Epidermal melanocyte (primary cell): Measurements from ENCODE around the gene PCCA.

Experiments
- DNase-seq: peaks from one replicate; pipeline ENCODE4 v3.0.0; 2011; ENCODE audit warnings: low spot score; ENCODE audit not compliant: insufficient read length

Gene PCCA

DNA sequence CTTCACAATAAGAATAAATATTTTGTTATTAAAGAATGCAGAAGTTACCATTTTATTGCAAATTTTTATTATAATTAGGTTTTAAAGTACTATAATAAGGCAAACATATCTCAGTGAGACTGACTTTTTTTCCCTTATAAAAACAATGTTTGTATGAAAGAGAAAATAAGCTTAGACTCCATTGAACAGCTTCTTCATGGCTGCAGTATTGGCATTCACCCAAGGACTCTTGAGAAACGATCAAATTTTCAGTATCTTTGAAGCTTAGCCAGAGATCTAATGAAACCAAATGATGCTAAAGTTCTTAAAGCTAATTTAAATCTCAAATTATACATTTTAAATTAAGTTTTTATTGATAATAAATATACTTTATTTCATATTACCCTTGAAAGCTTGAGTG, 371.4 kb downstream of the PCCA start:
- DNase-seq, result no peak

DNA sequence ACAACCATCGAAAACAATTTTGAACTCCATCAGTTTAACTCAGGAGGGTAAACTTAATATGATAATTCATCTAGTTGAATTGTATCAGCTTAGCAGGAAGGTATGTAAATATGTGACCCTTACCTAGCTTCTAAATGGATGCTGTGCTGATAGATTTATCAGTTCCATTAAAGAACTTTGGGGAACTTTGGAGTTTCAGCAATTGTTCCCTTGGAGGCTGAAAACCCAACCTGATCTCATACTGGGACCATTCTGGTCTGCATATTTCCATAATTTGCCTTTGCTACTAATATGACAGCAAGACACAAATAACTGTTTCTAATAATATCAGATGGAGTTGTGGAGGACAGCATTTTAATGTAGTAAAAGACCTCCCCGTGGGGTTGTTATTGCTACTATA, 371.9 kb downstream of the PCCA start:
- no peak for DNase-seq

DNA sequence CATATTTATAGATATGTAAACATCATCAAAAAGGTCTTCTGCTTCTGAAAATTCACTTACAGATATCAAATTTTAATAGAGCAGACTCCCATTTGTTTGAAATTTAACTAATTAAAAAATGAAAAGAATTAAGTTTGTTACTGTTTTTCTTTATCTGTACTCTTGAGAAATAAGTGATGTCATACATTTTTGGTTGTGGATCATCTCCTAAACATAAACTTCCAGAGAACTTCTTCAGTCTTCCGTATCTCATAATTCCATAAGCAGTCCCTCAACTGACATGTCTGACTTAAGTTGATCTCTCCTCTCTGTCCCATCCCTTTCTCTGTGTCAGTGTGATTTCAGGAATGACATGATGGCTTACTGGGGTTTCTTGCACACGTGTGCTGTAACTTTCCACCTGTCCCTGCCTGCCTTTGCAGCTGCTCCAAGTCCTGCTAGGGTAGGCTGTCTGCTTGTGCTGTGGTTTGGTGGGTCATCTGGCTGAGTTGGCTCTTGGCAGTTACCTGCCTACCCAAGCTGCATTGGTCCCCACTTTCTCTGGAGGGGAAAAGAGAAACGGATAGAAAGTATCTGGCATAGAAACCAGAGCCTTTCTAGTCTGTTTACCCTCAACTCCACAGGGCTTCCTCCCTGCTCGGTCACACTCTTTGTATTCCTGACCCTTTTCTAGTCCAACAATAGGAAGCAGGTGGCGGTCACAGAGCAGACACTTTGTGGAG, 372.6 kb downstream of the PCCA start:
- no peak for DNase-seq

DNA sequence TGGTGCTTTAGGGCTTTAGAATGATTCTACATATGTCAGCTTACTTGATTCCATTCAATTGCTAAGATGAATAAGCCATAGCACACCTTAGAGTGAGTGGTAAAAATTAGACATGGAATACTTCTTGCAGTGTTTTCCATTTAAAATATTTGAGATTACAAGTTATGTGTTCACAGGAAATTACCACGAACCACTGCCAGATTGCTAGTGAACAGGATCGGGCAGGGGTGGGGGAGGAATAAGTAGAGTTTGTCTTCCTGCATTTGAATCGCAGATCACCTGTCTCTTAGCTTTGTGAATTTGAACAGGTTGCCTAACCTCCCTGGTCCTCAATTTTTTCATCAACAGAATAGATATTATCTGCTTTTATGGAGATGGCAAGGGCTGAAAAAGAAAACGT, 375.1 kb downstream of the PCCA start:
- DNase-seq, result no peak

DNA sequence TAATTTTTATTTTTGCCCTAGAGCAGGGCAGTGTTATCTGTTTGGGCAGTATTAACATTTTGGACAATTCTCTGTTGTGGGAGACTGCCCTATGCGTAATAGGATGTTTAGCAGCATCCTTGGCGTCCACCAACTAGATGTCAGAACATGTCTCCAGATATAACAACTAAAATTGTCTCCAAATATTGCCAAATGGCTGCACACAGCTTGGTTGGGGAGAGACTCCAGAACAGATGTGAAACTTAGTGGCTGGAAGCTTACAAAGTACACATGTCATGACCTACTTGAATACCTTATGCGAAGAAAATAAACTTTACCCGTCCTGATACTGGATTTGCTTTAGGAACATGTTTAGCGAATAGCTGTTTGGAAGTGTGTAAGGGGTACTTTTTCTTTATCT, 376.7 kb downstream of the PCCA start:
- no peak for DNase-seq

DNA sequence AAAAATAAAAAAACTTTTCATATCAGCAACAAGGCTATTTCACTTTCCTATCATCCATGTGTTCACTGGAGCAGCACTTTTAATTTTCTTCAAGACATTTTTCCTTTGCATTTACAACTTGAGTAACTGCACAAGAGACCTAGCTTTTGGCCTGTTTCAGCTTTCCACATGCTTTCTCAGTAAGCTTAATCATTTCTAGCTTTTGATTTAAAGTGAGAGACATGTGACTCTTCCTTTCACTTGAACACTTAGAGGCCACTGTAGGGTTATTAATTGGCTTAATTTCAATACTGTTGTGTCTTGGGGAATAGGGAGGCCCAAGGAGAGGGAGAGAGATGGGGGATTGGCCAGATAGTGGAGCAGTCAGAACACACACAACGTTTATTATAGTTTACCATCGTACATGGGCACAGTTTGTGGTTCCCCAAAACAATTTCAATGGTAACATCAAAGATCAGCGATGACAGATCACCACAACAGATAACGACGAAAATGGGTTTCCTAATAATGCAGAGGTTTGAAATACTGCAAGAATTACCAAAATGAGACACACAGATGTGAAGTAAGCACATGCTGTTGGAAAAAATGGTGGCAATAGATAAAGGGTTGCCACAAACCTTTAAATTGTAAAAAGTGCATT, 382.1 kb downstream of the PCCA start:
- no peak for DNase-seq

DNA sequence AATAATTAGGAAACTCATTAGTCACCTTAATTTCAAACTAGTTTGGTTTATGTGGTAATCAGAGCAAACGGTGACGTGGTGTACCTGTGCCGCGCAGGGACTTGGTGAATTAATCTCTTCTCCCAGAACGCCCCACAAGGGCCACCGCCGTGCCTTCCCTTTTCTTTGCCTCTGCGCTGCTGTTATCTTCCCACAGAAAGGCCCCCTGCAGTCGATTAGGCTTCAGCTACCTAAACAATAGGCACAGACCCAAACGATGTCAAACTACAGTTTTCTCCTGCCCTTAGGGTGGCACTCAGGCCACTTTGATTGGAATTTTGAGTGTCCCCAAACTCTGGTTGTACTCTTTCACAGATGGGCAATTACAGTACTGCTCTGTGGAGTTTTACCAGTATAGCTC, 384.2 kb downstream of the PCCA start:
- no peak for DNase-seq

DNA sequence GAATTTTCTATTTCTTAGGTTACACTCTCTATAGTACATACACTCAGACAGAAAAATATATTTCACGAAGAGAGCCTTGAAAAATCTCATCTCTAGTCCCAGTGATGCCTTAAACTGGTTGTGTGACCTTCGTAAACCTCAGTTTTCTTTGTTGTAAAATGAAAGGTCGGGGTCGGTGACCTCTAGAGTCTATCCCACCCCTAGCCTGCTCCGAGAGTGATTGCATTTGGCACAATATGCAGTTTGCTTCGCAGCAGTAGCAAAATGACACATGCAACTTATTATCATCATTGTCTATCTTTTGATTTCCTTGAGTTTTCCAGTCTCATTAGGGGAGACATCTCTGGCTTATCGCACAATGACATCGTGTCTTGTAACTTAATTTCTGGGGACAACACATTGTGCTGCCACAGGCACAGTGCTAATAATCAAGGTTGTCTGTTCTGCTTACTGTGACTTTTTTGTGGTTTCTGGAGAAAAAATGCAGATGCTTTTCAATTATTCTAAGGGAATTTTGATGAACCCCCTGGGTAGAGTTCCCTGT, 384.7 kb downstream of the PCCA start:
- DNase-seq, result no peak

DNA sequence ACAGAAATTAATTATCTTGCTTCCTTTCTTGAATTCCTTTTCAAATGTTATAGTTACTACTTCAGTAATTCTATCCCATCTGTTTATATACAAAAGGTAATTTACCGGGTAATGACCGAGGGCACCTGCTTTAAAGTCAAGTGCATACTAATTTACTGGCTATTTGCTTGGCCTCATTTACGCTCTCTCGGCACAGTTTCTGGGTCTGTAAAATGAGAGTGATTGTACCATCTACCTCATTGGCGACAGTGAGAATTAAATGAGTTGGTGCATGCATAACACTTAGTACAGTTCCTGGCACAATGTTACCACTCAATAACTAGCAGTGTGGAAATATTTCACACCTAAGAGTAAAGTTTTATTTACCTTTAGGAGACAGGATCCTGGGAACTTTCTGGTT, 388.1 kb downstream of the PCCA start:
- DNase-seq, result no peak

DNA sequence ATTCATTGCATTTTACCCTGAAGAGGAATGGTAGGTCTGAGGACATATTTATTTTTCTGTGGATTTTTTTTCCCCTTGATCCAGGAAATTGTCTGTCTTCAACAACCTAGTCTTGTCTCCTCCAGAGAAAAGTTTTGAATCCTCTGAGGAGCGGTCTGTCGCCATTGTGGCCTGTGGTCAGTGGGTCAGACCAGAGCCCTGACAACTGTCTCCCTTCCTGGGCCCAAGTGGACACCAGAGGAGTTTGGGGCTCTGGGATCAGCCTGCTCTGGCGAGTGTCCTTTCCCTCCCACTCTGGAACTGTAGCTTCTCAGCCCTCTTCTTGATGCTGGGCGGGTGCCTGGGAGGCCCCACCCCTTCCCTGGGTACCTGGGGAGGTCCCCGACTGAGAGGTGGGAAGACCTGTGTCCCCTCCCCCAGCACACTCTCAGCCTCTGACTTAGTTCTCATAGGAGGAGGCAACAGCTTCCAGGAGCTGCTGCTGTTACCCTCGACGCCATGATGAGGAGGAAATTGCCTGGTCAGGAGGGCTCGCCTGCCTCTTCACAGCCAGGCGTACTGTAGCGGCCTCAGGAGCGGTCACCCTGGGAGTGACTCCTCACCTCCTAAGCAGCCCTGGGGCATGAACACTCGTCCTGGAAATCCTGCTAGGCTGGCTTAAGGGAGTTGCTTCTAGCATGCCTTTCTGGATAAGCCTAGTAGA, 389.4 kb downstream of the PCCA start:
- DNase-seq, result no peak

DNA sequence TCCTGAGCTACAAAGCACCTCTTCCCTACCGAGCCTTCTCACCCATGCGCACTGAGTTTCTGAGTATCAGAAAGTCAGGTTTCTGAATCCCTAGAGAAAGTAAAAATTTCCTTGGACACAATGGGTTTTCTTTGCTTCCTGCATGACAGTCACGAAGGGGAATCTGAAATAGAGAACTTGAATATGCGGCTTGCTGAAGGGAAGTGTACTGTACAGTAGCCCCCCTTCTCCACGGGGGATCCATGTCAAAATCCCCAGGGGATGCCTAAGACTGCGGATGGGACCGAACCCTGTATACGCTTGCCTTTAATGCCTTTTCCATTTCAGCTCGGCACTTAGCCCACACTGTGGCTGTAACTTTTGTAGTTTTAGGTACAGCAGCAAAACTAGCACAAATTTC, 391.8 kb downstream of the PCCA start:
- no peak for DNase-seq

DNA sequence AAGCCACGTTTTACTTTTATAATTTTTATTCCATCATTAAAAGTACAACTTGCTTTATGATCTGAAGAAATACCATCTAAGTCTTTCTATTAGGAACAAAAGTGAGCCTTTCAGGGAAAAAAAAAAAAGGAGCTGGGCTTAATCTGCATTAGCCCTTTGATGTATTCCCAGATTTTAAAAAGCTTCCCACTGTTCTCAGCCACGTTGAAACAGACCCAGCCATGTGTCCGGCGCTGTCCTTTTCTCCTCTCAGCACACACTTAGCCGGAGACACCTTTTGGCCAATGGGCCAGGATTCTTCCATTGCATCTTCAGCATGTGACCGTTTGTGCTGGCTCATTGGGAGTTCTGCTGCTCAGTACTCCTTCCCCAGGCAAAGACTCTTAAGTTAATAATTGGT, 394.2 kb downstream of the PCCA start:
- no peak for DNase-seq

DNA sequence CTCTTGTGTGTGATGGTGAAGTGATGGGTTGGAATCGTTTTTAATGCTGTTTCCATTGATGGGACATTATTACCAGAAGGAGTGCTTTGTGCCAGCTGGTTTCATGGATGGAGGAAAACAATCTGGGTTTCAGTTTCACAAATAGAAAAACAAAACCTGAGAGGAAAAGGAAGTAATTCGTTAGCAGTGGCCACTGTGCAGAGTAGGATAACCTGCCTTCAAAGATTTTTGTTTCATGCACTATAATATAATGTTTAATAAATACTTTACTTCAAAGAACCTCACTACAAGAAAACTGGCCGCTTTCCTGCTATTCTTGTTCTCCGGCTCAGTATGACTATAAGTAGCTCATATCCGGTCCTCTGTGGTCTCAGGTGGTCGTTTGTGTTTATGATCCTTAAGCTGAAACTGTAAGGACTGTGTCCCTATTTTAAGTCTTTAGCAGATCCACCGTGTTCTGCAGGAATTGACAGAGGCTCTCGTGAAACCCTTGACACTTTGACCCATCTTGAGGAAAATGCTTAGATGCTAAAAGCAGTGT, 395.0 kb downstream of the PCCA start:
- no peak for DNase-seq

DNA sequence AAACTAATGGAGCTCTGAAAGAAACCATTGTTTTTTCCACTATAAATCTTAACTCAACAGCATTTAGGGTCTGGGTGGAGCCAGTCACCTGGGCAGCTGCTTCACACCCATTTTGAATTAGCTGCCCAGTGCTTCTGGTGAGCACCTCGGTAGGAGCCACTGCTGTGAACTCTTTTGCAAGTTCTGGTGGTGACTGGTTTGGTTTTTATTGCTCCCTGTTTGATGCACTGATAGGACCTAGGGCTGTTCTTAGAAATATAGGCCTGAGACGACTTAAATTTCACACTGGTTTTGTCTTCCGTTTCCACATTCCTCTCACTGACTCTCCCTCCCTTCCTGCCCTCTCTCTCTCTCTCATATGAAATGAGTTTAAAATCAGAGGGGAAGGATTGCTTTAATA, 395.8 kb downstream of the PCCA start:
- no peak for DNase-seq

DNA sequence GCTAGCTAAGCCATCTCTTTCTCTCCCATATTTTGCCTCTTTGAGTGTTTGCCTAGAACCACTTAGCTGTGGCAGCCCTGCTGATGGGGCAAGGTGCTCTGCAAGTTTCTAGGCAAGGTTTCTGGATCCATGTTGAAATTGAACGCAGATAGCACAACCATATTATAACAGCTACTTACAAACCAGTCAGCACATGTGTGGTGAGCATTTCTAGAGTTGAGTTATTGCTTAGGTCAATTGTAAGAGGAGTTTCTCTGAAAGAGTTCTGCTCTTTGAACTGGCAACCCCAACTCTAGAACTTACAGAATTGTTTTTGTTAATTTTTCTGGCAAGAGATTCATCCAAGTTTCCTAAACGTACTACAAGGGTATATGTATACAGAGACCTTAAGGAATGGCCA, 396.4 kb downstream of the PCCA start:
- DNase-seq, result no peak

DNA sequence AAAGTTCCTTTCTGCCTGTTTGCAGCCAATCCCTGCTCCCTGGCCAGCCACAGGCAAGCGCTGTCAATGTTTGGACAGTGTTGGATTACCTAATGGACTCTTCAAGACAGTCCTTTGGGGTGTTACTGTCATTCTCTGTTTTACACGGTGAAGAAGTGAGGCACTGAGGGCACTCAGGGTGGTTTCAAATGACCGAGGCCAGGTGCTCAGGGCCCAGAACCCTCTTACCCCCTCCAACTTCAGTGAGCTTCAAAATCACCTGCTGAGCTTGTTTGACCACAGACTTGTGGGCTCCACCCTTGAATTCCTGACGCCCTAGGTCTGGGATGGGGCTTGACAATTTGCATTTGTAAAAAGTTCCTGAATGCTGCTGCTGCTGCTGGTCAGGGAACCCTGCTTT, 401.8 kb downstream of the PCCA start:
- DNase-seq, result no peak

DNA sequence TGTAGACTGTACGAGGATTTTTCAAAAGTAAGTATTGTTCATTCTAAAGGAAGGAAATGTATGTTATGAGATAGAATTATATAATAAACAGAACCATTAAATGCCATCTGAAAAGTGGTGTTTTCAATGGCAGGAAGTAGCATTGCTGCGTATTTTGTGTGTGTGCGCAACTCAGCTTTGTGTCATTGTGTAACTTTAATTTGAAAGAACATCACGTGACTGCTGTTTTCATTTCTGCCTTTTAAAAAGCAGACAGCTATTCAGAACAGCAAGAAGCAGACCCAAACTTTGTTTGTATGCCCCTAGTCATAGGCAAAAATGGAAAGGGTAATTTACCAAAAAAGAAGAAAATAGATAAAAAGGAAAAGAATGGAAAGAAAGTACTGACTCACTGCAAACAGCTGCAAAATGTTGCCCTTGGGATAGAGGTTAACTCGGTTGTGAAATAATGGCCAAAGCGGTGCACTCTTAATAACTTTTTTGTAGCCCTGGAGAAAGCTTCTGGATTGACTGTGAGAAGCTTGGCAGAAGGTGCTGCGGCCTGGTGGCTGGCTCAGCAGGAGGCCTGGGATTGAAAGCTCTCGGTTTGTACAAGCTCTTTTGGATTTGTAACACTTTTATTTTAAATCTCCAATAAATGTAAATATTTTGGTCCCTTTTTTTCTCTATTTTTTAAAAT, 402.4 kb downstream of the PCCA start:
- no peak for DNase-seq

DNA sequence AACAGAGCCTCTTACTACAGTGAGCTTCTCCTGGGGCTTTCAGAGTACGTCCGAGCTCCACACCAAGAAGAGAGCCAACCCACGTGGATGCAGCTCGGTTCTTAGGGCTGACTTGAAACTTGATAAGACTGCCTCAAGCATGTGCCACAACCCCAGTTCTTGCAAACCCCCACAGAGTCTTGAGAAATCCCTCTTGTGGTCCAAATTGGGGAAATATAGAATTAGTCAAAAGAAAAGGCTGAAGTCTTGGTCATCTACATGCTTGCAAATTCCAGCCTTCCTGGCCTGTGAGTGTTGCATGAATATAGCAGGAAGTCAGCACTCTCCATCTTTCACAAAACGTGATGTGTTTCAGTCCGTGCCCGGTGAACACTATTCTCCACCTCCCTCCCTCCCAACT, 404.5 kb downstream of the PCCA start:
- no peak for DNase-seq

DNA sequence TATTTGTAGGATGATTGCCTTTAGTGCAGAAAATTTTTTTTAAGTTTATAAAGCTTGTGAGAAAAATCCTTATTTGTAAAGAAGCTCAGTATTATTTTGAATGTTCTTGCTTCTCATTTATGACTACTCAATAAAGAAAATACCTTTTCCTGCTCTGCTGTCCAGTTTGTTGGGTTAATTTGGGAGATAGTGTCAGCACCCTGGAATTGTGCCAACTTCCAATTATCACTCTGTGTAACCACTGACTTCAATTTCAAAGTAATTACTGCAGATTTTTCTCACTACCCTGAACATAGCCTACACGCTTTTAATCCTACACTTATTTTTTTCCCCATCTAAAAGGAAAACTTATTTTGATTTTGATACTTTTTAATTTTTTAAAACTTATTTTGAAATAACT, 406.6 kb downstream of the PCCA start:
- no peak for DNase-seq

DNA sequence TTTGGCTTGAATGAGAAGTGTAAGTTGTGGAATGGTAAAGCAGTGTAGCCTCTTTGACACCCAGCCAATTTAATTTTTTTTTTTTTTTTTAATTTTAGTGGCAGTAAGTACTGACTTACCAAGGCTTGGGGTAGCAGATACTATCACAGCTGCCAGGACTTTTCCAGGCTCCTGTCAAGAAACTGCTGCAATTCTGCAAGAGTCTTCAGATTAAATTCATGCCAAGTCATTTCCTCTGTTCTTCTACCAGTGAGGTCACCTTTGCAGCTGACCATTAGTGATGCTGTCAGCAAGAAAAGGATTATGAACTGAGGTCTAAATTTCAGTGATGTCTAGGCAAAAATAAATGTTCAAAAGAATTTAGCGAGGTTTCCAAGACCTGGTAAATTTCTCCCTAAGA, 408.5 kb downstream of the PCCA start:
- no peak for DNase-seq

DNA sequence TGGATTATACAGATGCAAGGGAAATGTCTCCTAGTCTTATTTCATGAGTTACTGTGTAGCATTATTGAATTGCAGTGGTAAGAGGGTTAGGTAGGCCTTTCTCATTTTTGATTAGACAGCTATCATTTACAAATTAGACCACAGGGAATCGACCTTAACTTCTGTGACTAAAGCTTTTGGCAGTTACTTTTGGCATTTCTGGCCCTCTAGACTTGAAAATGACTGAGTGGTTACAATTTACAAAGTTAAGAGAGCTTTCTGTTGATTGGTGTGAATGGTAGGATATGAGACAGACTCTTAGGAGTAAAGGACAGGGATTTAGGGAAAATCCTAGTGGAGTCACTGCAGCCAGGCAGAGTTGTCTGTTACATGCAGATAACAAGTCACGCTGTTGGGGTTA, 413.6 kb downstream of the PCCA start:
- no peak for DNase-seq

DNA sequence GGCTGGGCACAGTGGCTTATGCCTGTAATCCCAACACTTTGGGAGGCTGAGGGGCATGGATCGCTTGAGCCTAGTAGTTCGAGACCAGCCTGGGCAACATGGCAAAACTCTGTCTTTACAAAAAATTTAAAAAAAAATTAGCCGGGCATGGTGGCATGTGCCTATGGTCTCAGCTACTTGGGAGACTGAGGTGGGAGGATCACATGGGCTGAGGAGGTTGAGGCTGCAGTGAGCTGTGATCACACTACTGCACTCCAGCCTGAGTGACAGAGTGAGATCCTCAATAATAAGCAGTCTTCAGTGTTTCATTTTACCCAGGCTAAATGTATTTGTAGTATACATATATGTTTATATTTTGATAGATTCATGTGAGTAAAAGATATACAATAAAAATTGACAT, 414.7 kb downstream of the PCCA start:
- no peak for DNase-seq
